ENCODE measurements around the gene IFITM2.
"Not testable (repeated sequence)": the region's sequence is repeated elsewhere in the genome, so short reads cannot be mapped to it uniquely, and the experiment has no call there.

The IFITM2 gene

DNA sequence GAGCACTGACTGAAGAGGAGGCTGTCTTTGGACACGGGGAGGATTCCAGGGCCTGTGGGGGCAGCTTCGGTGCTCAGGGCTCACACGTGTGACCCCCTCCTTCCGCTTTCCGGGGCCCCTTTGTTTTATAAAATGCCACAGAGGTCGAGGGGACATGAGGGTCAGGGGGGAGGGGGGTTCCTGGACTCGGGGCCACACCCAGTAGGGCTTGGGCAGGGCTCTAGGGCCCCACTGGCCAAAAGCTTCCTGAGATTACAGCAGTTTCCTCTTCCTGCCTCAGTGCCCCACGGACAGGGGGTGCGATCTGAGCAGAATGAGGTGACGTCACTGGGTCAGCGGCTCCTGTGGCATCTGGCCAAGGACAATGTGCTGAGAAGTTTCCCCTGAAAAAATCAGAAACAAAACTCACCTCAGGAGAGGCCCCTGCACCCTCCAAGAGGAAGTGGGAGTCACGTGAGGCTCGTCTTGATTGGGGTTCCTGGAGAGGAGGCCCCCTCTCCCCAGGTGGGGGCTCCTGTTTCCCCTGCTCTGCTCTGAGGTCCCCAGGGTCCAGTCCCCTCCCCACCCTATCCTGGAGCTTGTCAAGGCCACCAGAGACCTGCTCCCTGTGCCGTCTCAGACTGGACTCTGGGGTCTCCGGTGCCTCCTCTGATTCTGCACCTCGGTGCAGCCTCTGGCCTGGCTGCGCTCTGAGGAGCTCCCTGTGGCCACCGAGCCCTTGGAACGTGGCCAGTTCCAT is 19.4 kb downstream of the IFITM2 start:
- H3K36me3 ChIP-seq (replicated peaks; ENCODE audit: low read depth, low read length), result no peaks in the 10 kb centered on the region
- H3K4me2 ChIP-seq (ENCODE audit: low read length), result peak overlapping the region; percentile 63
- H3K27ac ChIP-seq (ENCODE audit: low read length), result peak overlapping the region; percentile 82
- no peaks in the 10 kb centered on the region for H3K27me3 ChIP-seq (ENCODE audit: low read depth, low read length)
- no peaks in the 10 kb centered on the region; the same call in 1 of the 2 replicates for H3K9me3 ChIP-seq (ENCODE audit: insufficient read depth, low read length)
- peak overlapping the region; percentile 72 for H3K9ac ChIP-seq (ENCODE audit: low read length)
- H3K79me2 ChIP-seq (ENCODE audit: low read length), result no peaks in the 10 kb centered on the region
- peak overlapping the region; percentile 32; the same call in 1 of the 2 replicates for H2AFZ ChIP-seq (ENCODE audit: low read depth, low read length)
- H3K4me3 ChIP-seq (ENCODE audit: low read length), result peak overlapping the region; percentile 64
- TF ChIP-seq, protein P1, sequence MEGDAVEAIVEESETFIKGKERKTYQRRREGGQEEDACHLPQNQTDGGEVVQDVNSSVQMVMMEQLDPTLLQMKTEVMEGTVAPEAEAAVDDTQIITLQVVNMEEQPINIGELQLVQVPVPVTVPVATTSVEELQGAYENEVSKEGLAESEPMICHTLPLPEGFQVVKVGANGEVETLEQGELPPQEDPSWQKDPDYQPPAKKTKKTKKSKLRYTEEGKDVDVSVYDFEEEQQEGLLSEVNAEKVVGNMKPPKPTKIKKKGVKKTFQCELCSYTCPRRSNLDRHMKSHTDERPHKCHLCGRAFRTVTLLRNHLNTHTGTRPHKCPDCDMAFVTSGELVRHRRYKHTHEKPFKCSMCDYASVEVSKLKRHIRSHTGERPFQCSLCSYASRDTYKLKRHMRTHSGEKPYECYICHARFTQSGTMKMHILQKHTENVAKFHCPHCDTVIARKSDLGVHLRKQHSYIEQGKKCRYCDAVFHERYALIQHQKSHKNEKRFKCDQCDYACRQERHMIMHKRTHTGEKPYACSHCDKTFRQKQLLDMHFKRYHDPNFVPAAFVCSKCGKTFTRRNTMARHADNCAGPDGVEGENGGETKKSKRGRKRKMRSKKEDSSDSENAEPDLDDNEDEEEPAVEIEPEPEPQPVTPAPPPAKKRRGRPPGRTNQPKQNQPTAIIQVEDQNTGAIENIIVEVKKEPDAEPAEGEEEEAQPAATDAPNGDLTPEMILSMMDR (IDR thresholded peaks at IDR 0.05; ENCODE audit: low read depth, low read length), result no peak
- TF ChIP-seq EZH2phosphoT487 (IDR thresholded peaks at IDR 0.05; ENCODE audit: low read depth), result no peak
- peaks cover 56% of the 10 kb centered on the region for H3K4me1 ChIP-seq (ENCODE audit: low read length)
- no peaks in the 10 kb centered on the region for H4K20me1 ChIP-seq (ENCODE audit: insufficient read depth, low read length)

DNA sequence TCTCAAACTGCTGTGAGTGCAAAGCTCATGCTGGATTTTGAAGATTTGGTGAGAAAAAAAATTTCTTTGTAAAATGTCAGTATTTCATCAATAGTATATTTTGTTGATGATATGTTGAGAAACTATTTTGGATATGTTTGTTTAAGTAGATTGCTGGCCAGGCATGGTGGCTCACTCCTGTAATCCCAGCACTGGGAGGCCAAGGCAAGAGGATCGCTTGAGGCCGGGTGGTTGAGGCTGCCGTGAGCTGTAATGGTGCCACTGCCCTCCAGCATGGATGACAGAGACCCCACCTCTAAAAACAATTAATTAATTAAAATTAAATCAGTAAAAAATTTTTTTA is 19.9 kb downstream of the IFITM2 start:
- Histone ChIP-seq H3K27me3 (ENCODE audit: low read depth, low read length) (no peaks in the 10 kb centered on the region), H3K36me3 (replicated peaks; ENCODE audit: low read depth, low read length) (no peaks in the 10 kb centered on the region), H3K4me1 (ENCODE audit: low read length) (peaks cover 56% of the 10 kb centered on the region), H3K4me3 (ENCODE audit: low read length) (peak overlapping the region; percentile 64), H4K20me1 (ENCODE audit: insufficient read depth, low read length) (no peaks in the 10 kb centered on the region), H3K9me3 (ENCODE audit: insufficient read depth, low read length) (no peaks in the 10 kb centered on the region; the same call in 1 of the 2 replicates), H3K9ac (ENCODE audit: low read length) (peak overlapping the region; percentile 60), H3K27ac (ENCODE audit: low read length) (peak overlapping the region; percentile 82), H3K79me2 (ENCODE audit: low read length) (no peaks in the 10 kb centered on the region), H3K4me2 (ENCODE audit: low read length) (peak overlapping the region; percentile 63), H2AFZ (ENCODE audit: low read depth, low read length) (peak overlapping the region; percentile 32; the same call in 1 of the 2 replicates)
- TF ChIP-seq, protein P1 (IDR thresholded peaks at IDR 0.05; ENCODE audit: low read depth, low read length), result no peak
- TF ChIP-seq EZH2phosphoT487 (IDR thresholded peaks at IDR 0.05; ENCODE audit: low read depth), result no peak

DNA sequence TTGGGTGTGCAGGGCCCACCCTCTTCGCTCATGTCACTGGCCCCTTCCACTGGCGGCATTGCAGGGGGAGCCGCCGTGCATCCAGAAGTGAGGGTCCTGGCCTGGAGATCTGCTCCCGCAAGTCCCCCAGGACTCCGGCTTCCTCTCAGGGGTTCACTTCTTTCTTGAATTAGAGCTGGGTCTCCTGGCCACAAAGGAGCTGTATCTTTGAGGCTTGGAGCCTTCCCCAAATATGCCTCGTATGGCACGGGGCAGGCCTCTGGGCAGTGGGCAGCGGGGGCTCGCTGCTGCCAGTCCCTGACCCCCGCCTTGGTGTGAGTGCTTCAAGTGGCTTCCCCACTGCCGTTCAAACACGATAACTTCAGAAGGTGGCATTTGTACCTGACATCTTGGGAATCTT is 20.4 kb downstream of the IFITM2 start:
- Histone ChIP-seq H3K9ac (ENCODE audit: low read length) (no peak overlapping the region), H3K27ac (ENCODE audit: low read length) (peak overlapping the region; percentile 44), H3K36me3 (replicated peaks; ENCODE audit: low read depth, low read length) (no peaks in the 10 kb centered on the region), H2AFZ (ENCODE audit: low read depth, low read length) (no peak overlapping the region), H3K79me2 (ENCODE audit: low read length) (no peaks in the 10 kb centered on the region), H3K4me2 (ENCODE audit: low read length) (no peak overlapping the region), H4K20me1 (ENCODE audit: insufficient read depth, low read length) (no peaks in the 10 kb centered on the region), H3K27me3 (ENCODE audit: low read depth, low read length) (no peaks in the 10 kb centered on the region), H3K4me1 (ENCODE audit: low read length) (peaks cover 56% of the 10 kb centered on the region), H3K4me3 (ENCODE audit: low read length) (no peak overlapping the region), H3K9me3 (ENCODE audit: insufficient read depth, low read length) (no peaks in the 10 kb centered on the region; the same call in 1 of the 2 replicates)
- TF ChIP-seq, protein P1 (IDR thresholded peaks at IDR 0.05; ENCODE audit: low read depth, low read length), result no peak
- TF ChIP-seq EZH2phosphoT487 (IDR thresholded peaks at IDR 0.05; ENCODE audit: low read depth), result no peak

DNA sequence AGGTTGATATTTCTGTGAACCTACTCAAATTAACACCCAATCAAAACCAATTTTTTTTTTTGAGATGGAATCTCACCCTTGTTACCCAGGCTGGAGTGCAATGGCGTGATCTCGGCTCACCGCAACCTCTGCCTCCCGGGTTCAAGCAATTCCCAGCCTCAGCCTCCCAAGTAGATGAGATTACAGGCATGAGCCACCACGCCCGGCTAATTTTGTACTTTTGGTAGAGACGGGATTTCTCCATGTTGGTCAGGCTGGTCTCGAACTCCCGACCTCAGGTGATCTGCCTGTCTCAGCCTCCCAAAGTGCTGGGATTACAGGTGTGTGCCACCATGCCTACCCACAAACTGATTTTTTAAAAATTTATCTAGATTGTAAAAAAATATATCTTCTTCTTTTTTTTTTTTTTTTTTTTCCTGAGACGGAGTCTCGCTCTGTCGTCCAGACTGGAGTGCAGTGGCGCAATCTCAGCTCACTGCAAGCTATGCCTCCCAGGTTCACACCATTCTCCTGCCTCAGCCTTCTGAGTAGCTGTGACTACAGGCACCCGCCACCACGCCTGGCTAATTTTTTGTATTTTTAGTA is 21.0 kb downstream of the IFITM2 start:
- peaks cover 56% of the 10 kb centered on the region for H3K4me1 ChIP-seq (ENCODE audit: low read length)
- not testable (repeated sequence) for H3K4me3 ChIP-seq (ENCODE audit: low read length); H3K9me3 ChIP-seq (ENCODE audit: insufficient read depth, low read length); H3K79me2 ChIP-seq (ENCODE audit: low read length); H3K27me3 ChIP-seq (ENCODE audit: low read depth, low read length); H4K20me1 ChIP-seq (ENCODE audit: insufficient read depth, low read length); H3K36me3 ChIP-seq (replicated peaks; ENCODE audit: low read depth, low read length); H2AFZ ChIP-seq (ENCODE audit: low read depth, low read length)
- H3K27ac ChIP-seq (ENCODE audit: low read length), result peak overlapping the region; percentile 81
- peak overlapping the region; percentile 51; the same call in 1 of the 2 replicates for H3K9ac ChIP-seq (ENCODE audit: low read length)
- H3K4me2 ChIP-seq (ENCODE audit: low read length), result peak overlapping the region; percentile 54
